K562 (cell line): Measurements from ENCODE around the gene SORT1. TPM values are rescaled to one million over a fixed set of nuclear protein-coding genes. Genes with fewer than 3 reads are reported as not detected.
A peak's percentile ranks its signal among the peaks of the same experiment; 100 is the strongest.

Source experiments
- ATF7 ChIP-seq: fragments of 450-650 bp; IDR thresholded peaks from 2 replicates; pipeline ENCODE4 v1.7.1; 2014; ENCODE audit warnings: mild to moderate bottlenecking, moderate library complexity
- CBX3 ChIP-seq, 2 experiments: IDR thresholded peaks; 1 replicate in 1 of 2; 2 replicates in 1 of 2; pipeline ENCODE4 v1.6.1; 2012; ENCODE audit warnings: inconsistent platforms in 2 of 2, low read length in 2 of 2, borderline replicate concordance in 1 of 2, control low read depth in 1 of 2
- CHD2 ChIP-seq: IDR thresholded peaks from 2 replicates; pipeline ENCODE4 v1.6.1; 2011; ENCODE audit warnings: low read depth, low read length
- CTCF ChIP-seq, 3 experiments: IDR thresholded peaks in 2 of 3; conservative IDR thresholded peaks in 1 of 3; 2 replicates each; pipeline ENCODE4 v1.5.1; 2011 to 2012; ENCODE audit warnings: low read length in 3 of 3, mild to moderate bottlenecking in 3 of 3, control low read depth in 2 of 3, improper control_type of control experiment in 1 of 3, inconsistent platforms in 1 of 3, low read depth in 1 of 3, mixed read lengths in 1 of 3, moderate library complexity in 1 of 3; ENCODE audit not compliant: insufficient read depth in 2 of 3
- GATAD2A ChIP-seq: fragments of 450-650 bp; IDR thresholded peaks from 2 replicates; pipeline ENCODE4 v1.6.1; 2017
- GATAD2B ChIP-seq: fragments of 450-650 bp; IDR thresholded peaks from 2 replicates; pipeline ENCODE4 v1.6.1; 2017; ENCODE audit warnings: mild to moderate bottlenecking, borderline replicate concordance
- HNRNPLL ChIP-seq: fragments of 200-400 bp; formaldehyde crosslinking; IDR thresholded peaks from 2 replicates; pipeline ENCODE4 v1.6.1; 2017; ENCODE audit warnings: low read length, low read depth, mild to moderate bottlenecking; ENCODE audit not compliant: poor library complexity, severe bottlenecking
- L3MBTL2 ChIP-seq: fragments of 450-650 bp; IDR thresholded peaks from 2 replicates; pipeline ENCODE4 v1.6.1; 2016; ENCODE audit warnings: mild to moderate bottlenecking, moderate library complexity
- NEUROD1 ChIP-seq: fragments of 150-350 bp; IDR thresholded peaks from 2 replicates; pipeline ENCODE4 v1.6.1; 2014; ENCODE audit warnings: borderline replicate concordance, low read length, low read depth; ENCODE audit not compliant: partially characterized antibody
- RBBP5 ChIP-seq: fragments of 200-600 bp; sonication (generic); IDR thresholded peaks from 2 replicates; pipeline ENCODE4 v1.6.1; 2012; ENCODE audit warnings: borderline replicate concordance, mild to moderate bottlenecking, low read length, control low read depth, inconsistent platforms; ENCODE audit not compliant: insufficient read depth, poor library complexity, severe bottlenecking
- RFX1 ChIP-seq: fragments of 450-650 bp; IDR thresholded peaks from 2 replicates; pipeline ENCODE4 v1.6.1; 2016; ENCODE audit warnings: mild to moderate bottlenecking, moderate library complexity
- SLC30A9 ChIP-seq: fragments of 250-450 bp; sonication (Bioruptor Pico); IDR thresholded peaks from 2 replicates; pipeline ENCODE4 v1.8.0; 2022; ENCODE audit warnings: mild to moderate bottlenecking, moderate library complexity
- SP2 ChIP-seq: IDR thresholded peaks from 2 replicates; pipeline ENCODE4 v1.6.1; 2011; ENCODE audit warnings: mild to moderate bottlenecking, low read depth, low read length, moderate library complexity; ENCODE audit not compliant: poor library complexity, severe bottlenecking; ENCODE audit errors: extremely low read depth
- THAP12 ChIP-seq: fragments of 250-450 bp; sonication (Bioruptor Pico); IDR thresholded peaks from 2 replicates; pipeline ENCODE4 v1.9.0; 2021; ENCODE audit warnings: mild to moderate bottlenecking, inconsistent platforms
- polyA plus RNA-seq, 8 experiments: library from polyadenylated mRNA; depleted of rRNA in 4 of 8; stranded (reverse) in 5 of 8; unstranded in 3 of 8; fragments of >200 nt; fragmentation: Nextera tagmentation in 2 of 8; fragmentation: Illumina TruSeq in 1 of 8; extraction: Ambion mirVana in 2 of 8; extraction: Trizol in 1 of 8; gene quantifications; 2 replicates each; pipeline versions ENCODE4 v1.2.1 to v1.2.3, GENCODE V29; 2011 to 2014; ENCODE audit warnings: inconsistent platforms in 1 of 8, missing spikeins in 1 of 8
- total RNA-seq, 7 experiments: library from RNA; depleted of rRNA in 6 of 7; stranded (reverse); fragments of >200 nt in 6 of 7; fragmentation: Illumina TruSeq in 2 of 7; extraction: Trizol in 2 of 7; gene quantifications; 2 replicates each; pipeline versions ENCODE4 v1.2.1 to v1.2.3, GENCODE V29; 2011 to 2021; ENCODE audit warnings: low replicate concordance in 1 of 7
- TF ChIP-seq, protein P1 (sequence below): sonication (generic); formaldehyde crosslinking; IDR thresholded peaks from 2 replicates; pipeline ENCODE4 v1.8.1; 2022; ENCODE audit warnings: missing genetic modification reagents
- TF ChIP-seq, protein P2 (sequence below), 2 experiments: IDR thresholded peaks; 2 replicates each; pipeline ENCODE4 v1.6.1; 2012; ENCODE audit warnings: improper control_type of control experiment in 2 of 2, low read depth in 2 of 2, low read length in 2 of 2, borderline replicate concordance in 1 of 2

Gene SORT1
- total and polyA plus RNA-seq, 9 of the 15 experiments (the other 6 are each of a cell fraction or from before 2014, with no cell fraction given), result 27.4 to 112 (median 65.0) TPM

GRCh38 chr1:109397581-109398342 is at the start of gene SORT1 (continued):
- TF ChIP-seq SP2 (peak; percentile 83), ATF7 (peak; percentile 76), L3MBTL2 (peak; percentile 61), CBX3 (IDR thresholded peaks at IDR 0.05; ENCODE audit: borderline replicate concordance in 1 of 2, low read length in 2 of 2) (no peak), GATAD2B (peak; percentile 95), SLC30A9 (CRISPR knock-in tag) (no peak), GATAD2A (peak; percentile 78; the same call in 1 of the 2 replicates), THAP12 (CRISPR knock-in tag) (peak; percentile 82; the same call in 1 of the 2 replicates), CHD2 (peak; percentile 79), HNRNPLL (no peak), RBBP5 (peak; percentile 96), RFX1 (peak; percentile 46; the same call in 1 of the 2 replicates), NEUROD1 (peak; percentile 84), CTCF (IDR thresholded peaks at IDR 0.05 in 2 of 3, conservative IDR thresholded peaks at IDR 0.05 in 1 of 3; ENCODE audit: insufficient read depth in 2 of 3, low read depth in 1 of 3, low read length in 3 of 3) (peak in 2 of 3 experiments; percentile 37 to 60; a peak in 4 of 6 replicates)
- TF ChIP-seq, protein P1, sequence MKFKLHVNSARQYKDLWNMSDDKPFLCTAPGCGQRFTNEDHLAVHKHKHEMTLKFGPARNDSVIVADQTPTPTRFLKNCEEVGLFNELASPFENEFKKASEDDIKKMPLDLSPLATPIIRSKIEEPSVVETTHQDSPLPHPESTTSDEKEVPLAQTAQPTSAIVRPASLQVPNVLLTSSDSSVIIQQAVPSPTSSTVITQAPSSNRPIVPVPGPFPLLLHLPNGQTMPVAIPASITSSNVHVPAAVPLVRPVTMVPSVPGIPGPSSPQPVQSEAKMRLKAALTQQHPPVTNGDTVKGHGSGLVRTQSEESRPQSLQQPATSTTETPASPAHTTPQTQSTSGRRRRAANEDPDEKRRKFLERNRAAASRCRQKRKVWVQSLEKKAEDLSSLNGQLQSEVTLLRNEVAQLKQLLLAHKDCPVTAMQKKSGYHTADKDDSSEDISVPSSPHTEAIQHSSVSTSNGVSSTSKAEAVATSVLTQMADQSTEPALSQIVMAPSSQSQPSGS, result no peak
- TF ChIP-seq, protein P2, sequence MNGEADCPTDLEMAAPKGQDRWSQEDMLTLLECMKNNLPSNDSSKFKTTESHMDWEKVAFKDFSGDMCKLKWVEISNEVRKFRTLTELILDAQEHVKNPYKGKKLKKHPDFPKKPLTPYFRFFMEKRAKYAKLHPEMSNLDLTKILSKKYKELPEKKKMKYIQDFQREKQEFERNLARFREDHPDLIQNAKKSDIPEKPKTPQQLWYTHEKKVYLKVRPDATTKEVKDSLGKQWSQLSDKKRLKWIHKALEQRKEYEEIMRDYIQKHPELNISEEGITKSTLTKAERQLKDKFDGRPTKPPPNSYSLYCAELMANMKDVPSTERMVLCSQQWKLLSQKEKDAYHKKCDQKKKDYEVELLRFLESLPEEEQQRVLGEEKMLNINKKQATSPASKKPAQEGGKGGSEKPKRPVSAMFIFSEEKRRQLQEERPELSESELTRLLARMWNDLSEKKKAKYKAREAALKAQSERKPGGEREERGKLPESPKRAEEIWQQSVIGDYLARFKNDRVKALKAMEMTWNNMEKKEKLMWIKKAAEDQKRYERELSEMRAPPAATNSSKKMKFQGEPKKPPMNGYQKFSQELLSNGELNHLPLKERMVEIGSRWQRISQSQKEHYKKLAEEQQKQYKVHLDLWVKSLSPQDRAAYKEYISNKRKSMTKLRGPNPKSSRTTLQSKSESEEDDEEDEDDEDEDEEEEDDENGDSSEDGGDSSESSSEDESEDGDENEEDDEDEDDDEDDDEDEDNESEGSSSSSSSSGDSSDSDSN (IDR thresholded peaks at IDR 0.05; ENCODE audit: borderline replicate concordance in 1 of 2, low read depth in 2 of 2, low read length in 2 of 2), result peak in 1 of 2 experiments; percentile 61; a peak in 3 of 4 replicates
